Iris pigment epithelial cell (primary cell): ENCODE data around the gene KCNH6.

Source experiments
- DNase-seq: peaks from one replicate; pipeline ENCODE4 v3.0.0-alpha.2; 2011; ENCODE audit warnings: low read depth

Gene KCNH6

GRCh38 chr17:63486317-63487013 lies 36.7 kb upstream of the KCNH6 start:
- DNase-seq: no peak

- DNase-seq: no peak
Observed at GRCh38 chr17:63487014-63487339, 36.2 kb upstream of the KCNH6 start.

- DNase-seq: no peak
Observed at GRCh38 chr17:63488851-63489250, 34.3 kb upstream of the KCNH6 start.

DNA sequence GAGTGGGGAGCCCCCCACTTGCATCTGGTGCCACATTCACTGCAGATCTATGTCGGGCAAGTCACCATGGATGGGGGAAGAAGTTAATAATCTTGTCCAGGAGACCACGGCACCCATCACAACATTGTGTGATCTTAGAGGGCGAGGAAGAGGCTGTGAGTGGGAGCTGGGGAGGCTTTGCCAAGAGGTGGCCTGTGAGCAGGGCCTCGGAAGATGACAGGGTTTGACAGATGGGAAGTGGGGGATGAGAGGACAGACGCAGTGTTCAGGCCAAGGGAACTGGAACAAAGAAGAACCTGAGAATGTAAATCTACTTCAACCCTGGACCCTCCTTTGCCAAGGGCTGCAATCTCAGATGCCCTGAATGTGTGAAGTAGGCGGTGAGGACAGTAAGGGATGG lies 33.9 kb upstream of the KCNH6 start:
- DNase-seq: no peak

GRCh38 chr17:63490329-63490728 lies 32.8 kb upstream of the KCNH6 start:
- DNase-seq: no peak

GRCh38 chr17:63490858-63491400 lies 32.2 kb upstream of the KCNH6 start:
- no peak for DNase-seq

- no peak for DNase-seq
Observed at GRCh38 chr17:63491413-63491812, 31.7 kb upstream of the KCNH6 start.

- DNase-seq: no peak
Observed at GRCh38 chr17:63491977-63492618, 31.1 kb upstream of the KCNH6 start.

GRCh38 chr17:63492940-63493339 lies 30.2 kb upstream of the KCNH6 start:
- no peak for DNase-seq

- no peak for DNase-seq
Observed at GRCh38 chr17:63493411-63493810, 29.7 kb upstream of the KCNH6 start.

- no peak for DNase-seq
Observed at GRCh38 chr17:63494300-63494928, 28.7 kb upstream of the KCNH6 start.

DNA sequence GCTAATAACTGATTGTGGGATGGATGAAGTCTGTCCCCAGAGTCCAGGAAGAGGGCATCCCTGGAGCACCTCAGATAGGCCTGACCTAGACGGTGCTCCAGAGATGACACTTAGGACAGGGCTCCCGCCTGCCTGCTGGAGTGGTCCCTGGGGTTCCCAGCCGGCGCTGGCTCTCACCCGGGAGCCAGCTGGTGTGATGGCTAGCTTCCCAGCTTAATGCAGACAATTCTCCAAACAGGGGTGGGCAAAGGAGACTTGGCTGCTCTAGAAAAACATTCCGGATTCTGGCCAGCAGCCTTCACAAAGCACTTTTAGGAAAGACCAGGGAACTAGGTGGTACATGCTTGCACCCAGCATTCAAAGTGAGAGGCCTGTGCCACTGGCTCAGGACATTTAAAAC lies 27.7 kb upstream of the KCNH6 start:
- no peak for DNase-seq

GRCh38 chr17:63496177-63496576 lies 27.0 kb upstream of the KCNH6 start:
- no peak for DNase-seq

DNA sequence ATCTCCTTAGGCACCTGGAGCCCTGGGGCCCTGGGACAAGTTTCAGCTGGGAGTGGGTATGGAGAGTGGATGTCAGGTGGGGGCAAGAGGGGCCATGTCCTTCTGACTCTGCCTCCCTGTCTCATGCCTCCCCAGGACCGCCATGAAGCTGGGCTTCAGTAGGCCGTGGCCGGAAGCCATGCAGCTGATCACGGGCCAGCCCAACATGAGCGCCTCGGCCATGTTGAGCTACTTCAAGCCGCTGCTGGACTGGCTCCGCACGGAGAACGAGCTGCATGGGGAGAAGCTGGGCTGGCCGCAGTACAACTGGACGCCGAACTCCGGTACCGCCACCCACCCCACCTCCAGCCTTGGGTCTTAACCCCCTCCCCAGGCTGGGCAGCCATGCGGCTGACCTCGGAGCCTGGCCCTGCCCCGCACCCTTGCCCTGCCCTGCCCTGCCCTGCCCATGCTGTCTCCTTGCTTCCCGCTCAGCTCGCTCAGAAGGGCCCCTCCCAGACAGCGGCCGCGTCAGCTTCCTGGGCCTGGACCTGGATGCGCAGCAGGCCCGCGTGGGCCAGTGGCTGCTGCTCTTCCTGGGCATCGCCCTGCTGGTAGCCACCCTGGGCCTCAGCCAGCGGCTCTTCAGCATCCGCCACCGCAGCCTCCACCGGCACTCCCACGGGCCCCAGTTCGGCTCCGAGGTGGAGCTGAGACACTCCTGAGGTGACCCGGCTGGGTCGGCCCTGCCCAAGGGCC lies 26.3 kb upstream of the KCNH6 start:
- DNase-seq: no peak

GRCh38 chr17:63497708-63498483 lies 25.3 kb upstream of the KCNH6 start:
- DNase-seq: peak; percentile 19

- peak; percentile 81 for DNase-seq
Observed at GRCh38 chr17:63498626-63499195, 24.4 kb upstream of the KCNH6 start.

- DNase-seq: no peak
Observed at GRCh38 chr17:63500543-63501390, 22.4 kb upstream of the KCNH6 start.

DNA sequence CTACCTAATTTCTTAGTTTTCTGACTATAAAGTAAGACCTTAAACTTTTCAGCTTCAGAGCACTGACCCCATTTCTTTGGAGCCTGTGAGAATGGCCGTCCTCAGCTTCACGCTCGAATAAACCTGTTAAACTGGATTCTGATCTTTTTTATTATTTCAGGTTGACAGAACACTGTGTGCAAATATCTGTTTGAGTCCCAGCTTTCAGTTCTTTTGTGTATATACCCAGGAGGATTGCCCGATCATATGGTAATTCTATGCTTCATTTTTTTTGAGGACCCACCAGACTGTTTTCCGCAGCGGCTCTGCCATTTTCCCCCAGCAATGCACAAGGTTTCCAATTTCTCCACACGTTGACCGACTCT lies 19.8 kb upstream of the KCNH6 start:
- DNase-seq: no peak

GRCh38 chr17:63504261-63504660 lies 18.9 kb upstream of the KCNH6 start:
- no peak for DNase-seq

- no peak for DNase-seq
Observed at GRCh38 chr17:63505341-63505740, 17.8 kb upstream of the KCNH6 start.

GRCh38 chr17:63506627-63507026 lies 16.5 kb upstream of the KCNH6 start:
- no peak for DNase-seq
